ENCODE results near the gene FBXO30.

Gene FBXO30

GRCh38 chr6:145836772-145837171, 22.2 kb upstream of the FBXO30 start:
- no peak for DNase-seq (ENCODE audit: low read depth)
- no peak for TF ChIP-seq CTCF (IDR thresholded peaks at IDR 0.05; ENCODE audit: low read depth, low read length, missing control alignments)
- H3K4me3 ChIP-seq (ENCODE audit: low read depth, low read length): no peak overlapping the region

DNA sequence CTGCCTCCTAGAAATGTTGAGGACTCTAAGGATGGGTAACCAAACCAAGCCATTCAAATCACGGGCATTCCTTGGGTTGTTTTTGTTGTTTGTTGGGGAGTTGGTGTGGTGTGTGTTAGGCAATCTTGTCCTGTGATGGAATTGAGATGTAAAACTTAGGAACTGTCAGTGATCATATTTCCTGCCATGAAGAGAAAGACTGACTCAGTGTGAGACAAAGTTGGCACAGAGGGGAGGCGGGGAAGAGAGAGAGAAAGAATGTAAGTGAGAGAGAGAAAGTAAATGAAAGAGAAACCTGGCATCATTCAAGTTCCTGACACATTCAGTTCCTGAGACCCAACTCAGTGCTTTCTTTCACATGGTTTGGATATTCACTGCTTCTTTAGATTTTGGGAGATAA, 21.6 kb upstream of the FBXO30 start:
- TF ChIP-seq CTCF (IDR thresholded peaks at IDR 0.05; ENCODE audit: low read depth, low read length, missing control alignments): no peak
- no peak for DNase-seq (ENCODE audit: low read depth)
- H3K4me3 ChIP-seq (ENCODE audit: low read depth, low read length): no peak overlapping the region

- H3K4me3 ChIP-seq (ENCODE audit: low read depth, low read length): no peak overlapping the region
- TF ChIP-seq CTCF (IDR thresholded peaks at IDR 0.05; ENCODE audit: low read depth, low read length, missing control alignments): no peak
- DNase-seq (ENCODE audit: low read depth): no peak
Measured at GRCh38 chr6:145830612-145831011, 16.0 kb upstream of the FBXO30 start.

- TF ChIP-seq CTCF (IDR thresholded peaks at IDR 0.05; ENCODE audit: low read depth, low read length, missing control alignments): no peak
- H3K4me3 ChIP-seq (ENCODE audit: low read depth, low read length): no peak overlapping the region
- DNase-seq (ENCODE audit: low read depth): no peak
Measured at GRCh38 chr6:145829950-145830349, 15.4 kb upstream of the FBXO30 start.

GRCh38 chr6:145829102-145829501, 14.5 kb upstream of the FBXO30 start:
- H3K4me3 ChIP-seq (ENCODE audit: low read depth, low read length): no peak overlapping the region
- TF ChIP-seq CTCF (IDR thresholded peaks at IDR 0.05; ENCODE audit: low read depth, low read length, missing control alignments): no peak
- no peak for DNase-seq (ENCODE audit: low read depth)

DNA sequence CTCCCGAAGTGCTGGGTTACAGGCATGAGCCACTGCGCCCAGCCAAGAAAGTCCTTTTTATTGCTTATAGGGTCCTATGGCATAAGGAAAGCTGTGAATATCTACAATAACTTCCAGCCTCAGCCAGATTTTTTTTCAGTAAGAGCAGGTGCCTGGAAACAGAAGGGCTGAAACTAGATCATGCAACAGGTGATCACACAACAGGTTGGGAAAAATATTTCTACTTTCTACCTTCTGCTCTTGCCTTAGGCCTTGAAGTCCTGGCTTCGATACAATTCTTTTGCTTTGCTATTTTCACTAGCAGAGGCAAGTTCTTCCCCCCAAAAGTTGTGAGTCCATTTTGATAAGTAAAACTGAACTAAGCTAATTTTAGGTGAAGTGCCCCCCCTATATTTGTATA, 9.7 kb upstream of the FBXO30 start:
- no peak overlapping the region for H3K4me3 ChIP-seq (ENCODE audit: low read depth, low read length)
- TF ChIP-seq CTCF (IDR thresholded peaks at IDR 0.05; ENCODE audit: low read depth, low read length, missing control alignments): no peak
- DNase-seq (ENCODE audit: low read depth): no peak

DNA sequence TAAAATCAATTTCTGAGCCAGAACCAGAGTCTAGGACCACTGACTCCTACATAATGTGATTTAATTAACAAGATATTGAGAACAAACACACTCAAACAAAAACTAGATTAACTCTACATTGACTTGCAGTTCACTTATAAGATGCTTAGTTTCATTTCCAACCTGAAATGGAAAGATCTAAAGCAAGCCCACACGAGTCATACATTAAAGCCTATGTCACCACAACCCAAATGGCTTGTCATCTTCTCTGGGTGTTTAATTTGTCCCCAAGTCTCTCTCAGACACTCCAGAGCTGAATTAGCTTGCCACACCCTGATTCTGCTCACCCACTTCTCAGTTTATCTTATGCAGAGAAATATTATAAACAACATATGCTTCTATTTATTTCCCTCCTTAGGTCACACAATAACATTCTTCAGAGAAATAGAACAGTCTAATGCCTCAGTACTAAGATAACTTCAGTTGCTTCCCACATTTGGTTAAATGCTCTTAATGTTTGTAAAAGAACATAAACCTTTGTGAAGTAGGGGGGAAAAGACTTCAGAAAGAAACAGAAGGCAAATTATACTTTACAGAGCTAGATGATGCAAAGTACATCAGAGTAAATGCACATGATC, 8.8 kb upstream of the FBXO30 start:
- H3K4me3 ChIP-seq (ENCODE audit: low read depth, low read length): no peak overlapping the region
- no peak for TF ChIP-seq CTCF (IDR thresholded peaks at IDR 0.05; ENCODE audit: low read depth, low read length, missing control alignments)
- DNase-seq (ENCODE audit: low read depth): no peak
